ENCODE measurements around the gene XRCC4. TPM values are rescaled to one million over a fixed set of nuclear protein-coding genes. Genes with fewer than 3 reads are reported as not detected.

XRCC4 gene
- total and polyA plus RNA-seq, 2 of the 8 experiments (the other 6 are each of a cell fraction or from before 2014, with no cell fraction given), result 3.0 to 8.3 TPM

DNA sequence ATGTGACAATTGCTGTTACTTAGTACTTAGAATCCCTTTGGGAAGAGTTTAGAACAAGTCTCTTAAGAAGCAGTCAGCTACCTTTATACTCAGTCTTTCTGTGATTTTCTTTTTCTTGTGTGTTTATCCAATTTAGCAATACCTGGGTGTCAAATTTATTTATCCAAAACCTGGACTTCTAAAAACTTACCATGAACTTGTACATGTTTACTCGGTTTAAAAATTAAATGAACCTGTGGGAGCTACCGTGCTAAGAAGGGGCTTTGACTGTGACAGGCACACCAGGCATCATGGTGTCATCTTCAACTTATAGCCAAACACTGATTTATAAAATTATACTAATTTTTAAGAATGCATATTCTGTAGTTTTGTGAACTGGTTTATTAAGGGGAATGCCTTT, 96.5 kb downstream of the XRCC4 start:
- no peak overlapping the region for H4K8ac ChIP-seq (ENCODE audit: extremely low read depth, insufficient read depth, low read length)
- no peak overlapping the region for H4K91ac ChIP-seq (replicated peaks; ENCODE audit: insufficient read length, low read length)
- no peak overlapping the region for H2BK12ac ChIP-seq (ENCODE audit: low read depth, low read length)
- H3K4me2 ChIP-seq (ENCODE audit: insufficient read depth in 1 of 2, low read depth in 2 of 2, low read length in 2 of 2), result no peak overlapping the region
- H3K27ac ChIP-seq (ENCODE audit: low read depth, low read length), result no peak overlapping the region
- no peak overlapping the region for H3K4me3 ChIP-seq (ENCODE audit: extremely low read depth in 1 of 4, insufficient read depth in 2 of 4, low read depth in 3 of 4, low read length in 4 of 4)
- H3K23ac ChIP-seq (ENCODE audit: insufficient read length), result no peak overlapping the region
- no peak for TF ChIP-seq TEAD4 (IDR thresholded peaks at IDR 0.05; ENCODE audit: low read depth, low read length)
- TF ChIP-seq, protein P1, sequence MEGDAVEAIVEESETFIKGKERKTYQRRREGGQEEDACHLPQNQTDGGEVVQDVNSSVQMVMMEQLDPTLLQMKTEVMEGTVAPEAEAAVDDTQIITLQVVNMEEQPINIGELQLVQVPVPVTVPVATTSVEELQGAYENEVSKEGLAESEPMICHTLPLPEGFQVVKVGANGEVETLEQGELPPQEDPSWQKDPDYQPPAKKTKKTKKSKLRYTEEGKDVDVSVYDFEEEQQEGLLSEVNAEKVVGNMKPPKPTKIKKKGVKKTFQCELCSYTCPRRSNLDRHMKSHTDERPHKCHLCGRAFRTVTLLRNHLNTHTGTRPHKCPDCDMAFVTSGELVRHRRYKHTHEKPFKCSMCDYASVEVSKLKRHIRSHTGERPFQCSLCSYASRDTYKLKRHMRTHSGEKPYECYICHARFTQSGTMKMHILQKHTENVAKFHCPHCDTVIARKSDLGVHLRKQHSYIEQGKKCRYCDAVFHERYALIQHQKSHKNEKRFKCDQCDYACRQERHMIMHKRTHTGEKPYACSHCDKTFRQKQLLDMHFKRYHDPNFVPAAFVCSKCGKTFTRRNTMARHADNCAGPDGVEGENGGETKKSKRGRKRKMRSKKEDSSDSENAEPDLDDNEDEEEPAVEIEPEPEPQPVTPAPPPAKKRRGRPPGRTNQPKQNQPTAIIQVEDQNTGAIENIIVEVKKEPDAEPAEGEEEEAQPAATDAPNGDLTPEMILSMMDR (IDR thresholded peaks at IDR 0.05; ENCODE audit: control extremely low read depth in 1 of 3, insufficient read depth in 1 of 3, low read depth in 1 of 3, low read length in 3 of 3), result no peak
- no peak overlapping the region for H2BK15ac ChIP-seq (ENCODE audit: low read length)
- 92% methylated on average over 2 of the region's 2 CpGs; no CpG with 5 or more reads in 1 of the 2 experiments for WGBS, 2 experiments (ENCODE audit: extremely low coverage in 1 of 2, insufficient coverage in 1 of 2, insufficient read length in 1 of 2, insufficient replicate concordance in 2 of 2, low coverage in 1 of 2, low lambda C conversion rate in 2 of 2, missing lambda C conversion rate in 1 of 2)
- no peak overlapping the region for H2BK20ac ChIP-seq (ENCODE audit: low read length)
- CTCF ChIA-PET (ENCODE audit: partially characterized antibody), result no interaction called here
- H2AFZ ChIP-seq (ENCODE audit: low read length), result no peak overlapping the region
- no peak overlapping the region for H3K56ac ChIP-seq (replicated peaks; ENCODE audit: insufficient read length, low read depth, low read length)
- H3K9me3 ChIP-seq (ENCODE audit: insufficient read depth in 2 of 2, low read depth in 1 of 2, low read length in 1 of 2), result no peaks in the 10 kb centered on the region
- no peaks in the 10 kb centered on the region for H4K20me1 ChIP-seq (replicated peaks in 1 of 2; ENCODE audit: control insufficient read depth in 1 of 2, insufficient read depth in 2 of 2, low read length in 2 of 2)
- H3K27me3 ChIP-seq (replicated peaks in 1 of 4; ENCODE audit: control insufficient read depth in 3 of 4, extremely low read depth in 1 of 4, insufficient read depth in 3 of 4, low read length in 3 of 4), result no peaks in the 10 kb centered on the region
- POLR2A ChIA-PET (ENCODE audit: partially characterized antibody), result no interaction called here
- no peak overlapping the region for H3K18ac ChIP-seq (ENCODE audit: extremely low read depth, low read length)
- no peaks in the 10 kb centered on the region for H3K4me1 ChIP-seq (replicated peaks in 1 of 4; ENCODE audit: control insufficient read depth in 3 of 4, insufficient read depth in 4 of 4, low read length in 3 of 4)
- no peak overlapping the region for H3K14ac ChIP-seq (ENCODE audit: insufficient read length)
- H3K9ac ChIP-seq (replicated peaks in 1 of 4; ENCODE audit: extremely low read depth in 1 of 4, low read depth in 3 of 4, low read length in 3 of 4), result no peak overlapping the region
- DNase-seq (ENCODE audit: low read depth in 1 of 2, low spot score in 2 of 2) (no peak), FAIRE-seq (no peak)
- no peaks in the 10 kb centered on the region for H3K79me2 ChIP-seq (ENCODE audit: control insufficient read depth in 1 of 2, insufficient read depth in 2 of 2, low read length in 2 of 2)
- no peaks in the 10 kb centered on the region for H3K79me1 ChIP-seq (ENCODE audit: low read depth, low read length)
- no peaks in the 10 kb centered on the region for H3K23me2 ChIP-seq (ENCODE audit: low read depth, low read length)
- H3K4ac ChIP-seq (replicated peaks; ENCODE audit: insufficient read length, low read depth, low read length), result no peak overlapping the region
- H2AK5ac ChIP-seq (ENCODE audit: low read depth, low read length), result no peak overlapping the region
- H3K36me3 ChIP-seq (ENCODE audit: control insufficient read depth in 2 of 4, insufficient read depth in 4 of 4, low read length in 3 of 4), result no peaks in the 10 kb centered on the region
- H4K5ac ChIP-seq (ENCODE audit: insufficient read length, low read depth, low read length), result no peak overlapping the region
- no peak overlapping the region for H2BK5ac ChIP-seq (ENCODE audit: low read depth, low read length)
- H2BK120ac ChIP-seq (replicated peaks; ENCODE audit: low read depth, low read length), result no peak overlapping the region
